ENCODE data around the gene MSANTD2.

The MSANTD2 gene

GRCh38 chr11:124801636-124802312, 1.6 kb upstream of the MSANTD2 start:
- TF ChIP-seq ZBTB7A (IDR thresholded peaks at IDR 0.05; ENCODE audit: low read depth) = no peak

GRCh38 chr11:124801014-124801413, 808 bp upstream of the MSANTD2 start:
- TF ChIP-seq YY1 (IDR thresholded peaks at IDR 0.05; ENCODE audit: low read depth) = no peak
- no peak for TF ChIP-seq EP300 (IDR thresholded peaks at IDR 0.05; ENCODE audit: borderline replicate concordance)
- TF ChIP-seq MAX (IDR thresholded peaks at IDR 0.05) = no peak
- no peak for TF ChIP-seq EGR1 (IDR thresholded peaks at IDR 0.05)
- no peak for TF ChIP-seq TAF1 (IDR thresholded peaks at IDR 0.05; ENCODE audit: low read depth)
- no peak for TF ChIP-seq FOXM1 (IDR thresholded peaks at IDR 0.05; ENCODE audit: borderline replicate concordance, low read depth)
- no peak for TF ChIP-seq ZBTB7A (IDR thresholded peaks at IDR 0.05; ENCODE audit: low read depth)
- no peak for TF ChIP-seq TCF12 (IDR thresholded peaks at IDR 0.05; ENCODE audit: low read depth)
- no peak for TF ChIP-seq RAD21 (IDR thresholded peaks at IDR 0.05; ENCODE audit: low read depth)
- TF ChIP-seq CEBPB (IDR thresholded peaks at IDR 0.05) = no peak
- no peak for TF ChIP-seq CREB1 (IDR thresholded peaks at IDR 0.05; ENCODE audit: low read depth)

- no peak for TF ChIP-seq TCF12 (IDR thresholded peaks at IDR 0.05; ENCODE audit: low read depth)
- no peak for TF ChIP-seq USF1 (IDR thresholded peaks at IDR 0.05)
- no peak for TF ChIP-seq REST (IDR thresholded peaks at IDR 0.05; ENCODE audit: low read depth)
- TF ChIP-seq EGR1 (IDR thresholded peaks at IDR 0.05) = no peak
- TF ChIP-seq CREB1 (IDR thresholded peaks at IDR 0.05; ENCODE audit: low read depth) = no peak
- no peak for TF ChIP-seq EP300 (IDR thresholded peaks at IDR 0.05; ENCODE audit: borderline replicate concordance)
- TF ChIP-seq TAF1 (IDR thresholded peaks at IDR 0.05; ENCODE audit: low read depth) = no peak
- no peak for TF ChIP-seq FOXM1 (IDR thresholded peaks at IDR 0.05; ENCODE audit: borderline replicate concordance, low read depth)
- no peak for TF ChIP-seq YY1 (IDR thresholded peaks at IDR 0.05; ENCODE audit: low read depth)
- no peak for TF ChIP-seq CEBPB (IDR thresholded peaks at IDR 0.05)
- no peak for TF ChIP-seq NFIC (IDR thresholded peaks at IDR 0.05)
- no peak for TF ChIP-seq MAX (IDR thresholded peaks at IDR 0.05)
- TF ChIP-seq RAD21 (IDR thresholded peaks at IDR 0.05; ENCODE audit: low read depth) = no peak
- no peak for TF ChIP-seq ZBTB7A (IDR thresholded peaks at IDR 0.05; ENCODE audit: low read depth)
Observed at GRCh38 chr11:124799348-124800225, 619 bp downstream of the MSANTD2 start.

GRCh38 chr11:124798991-124799347, 1.2 kb downstream of the MSANTD2 start:
- TF ChIP-seq CEBPB (IDR thresholded peaks at IDR 0.05) (no peak), EP300 (IDR thresholded peaks at IDR 0.05; ENCODE audit: borderline replicate concordance) (no peak), TCF12 (IDR thresholded peaks at IDR 0.05; ENCODE audit: low read depth) (no peak), YY1 (IDR thresholded peaks at IDR 0.05; ENCODE audit: low read depth) (no peak), USF1 (IDR thresholded peaks at IDR 0.05) (no peak)

- TF ChIP-seq YY1 (IDR thresholded peaks at IDR 0.05; ENCODE audit: low read depth) = no peak
- no peak for TF ChIP-seq MAX (IDR thresholded peaks at IDR 0.05)
- TF ChIP-seq EGR1 (IDR thresholded peaks at IDR 0.05) = no peak
- no peak for TF ChIP-seq REST (IDR thresholded peaks at IDR 0.05; ENCODE audit: low read depth)
- no peak for TF ChIP-seq FOXM1 (IDR thresholded peaks at IDR 0.05; ENCODE audit: borderline replicate concordance, low read depth)
- TF ChIP-seq EP300 (IDR thresholded peaks at IDR 0.05; ENCODE audit: borderline replicate concordance) = no peak
- TF ChIP-seq USF1 (IDR thresholded peaks at IDR 0.05) = no peak
- no peak for TF ChIP-seq TEAD4 (IDR thresholded peaks at IDR 0.05)
- no peak for TF ChIP-seq RAD21 (IDR thresholded peaks at IDR 0.05; ENCODE audit: low read depth)
- no peak for TF ChIP-seq TAF1 (IDR thresholded peaks at IDR 0.05; ENCODE audit: low read depth)
- no peak for TF ChIP-seq NFIC (IDR thresholded peaks at IDR 0.05)
- no peak for TF ChIP-seq ZBTB7A (IDR thresholded peaks at IDR 0.05; ENCODE audit: low read depth)
- TF ChIP-seq CEBPB (IDR thresholded peaks at IDR 0.05) = no peak
- no peak for TF ChIP-seq CREB1 (IDR thresholded peaks at IDR 0.05; ENCODE audit: low read depth)
- TF ChIP-seq TCF12 (IDR thresholded peaks at IDR 0.05; ENCODE audit: low read depth) = no peak
Observed at GRCh38 chr11:124796312-124796711, 3.9 kb downstream of the MSANTD2 start.
